Astrocyte of the spinal cord (primary cell): Measurements from ENCODE around the gene SP140.
"Not testable (repeated sequence)": the region's sequence is repeated elsewhere in the genome, so short reads cannot be mapped to it uniquely, and the experiment has no call there.

Experiments
- DNase-seq: peaks from one replicate; pipeline ENCODE4 v3.0.0; 2011; ENCODE audit warnings: low read depth, low spot score
- H3K4me3 ChIP-seq: 2 replicates; pipeline ENCODE4 v1.5.1; 2011; ENCODE audit warnings: low read depth, mild to moderate bottlenecking, low read length, moderate library complexity
- CTCF ChIP-seq: IDR thresholded peaks from 2 replicates; pipeline ENCODE4 v1.5.1; 2012; ENCODE audit warnings: low read depth, mild to moderate bottlenecking, low read length, inconsistent platforms
- in situ Hi-C: cut with HindIII; loops from 2 replicates; pipeline ENCODE4 v1.10.0; 2017; ENCODE audit warnings: low sequenced_read_pairs

SP140 gene

GRCh38 chr2:230299618-230300017 is 74.1 kb downstream of the SP140 start:
- in situ Hi-C loops: no loop called here
- DNase-seq: no peak
- TF ChIP-seq CTCF: no peak
- H3K4me3 ChIP-seq: no peak overlapping the region

GRCh38 chr2:230305416-230306275 is 80.1 kb downstream of the SP140 start:
- in situ Hi-C loops: no loop called here

GRCh38 chr2:230306474-230306873 is 80.9 kb downstream of the SP140 start:
- H3K4me3 ChIP-seq: no peak overlapping the region
- in situ Hi-C loops: no loop called here
- TF ChIP-seq CTCF: no peak
- DNase-seq: no peak

More at GRCh38 chr2:230305416-230306275, 80.1 kb downstream of the SP140 start:
- no peak for DNase-seq
- TF ChIP-seq CTCF: no peak
- H3K4me3 ChIP-seq: no peak overlapping the region

DNA sequence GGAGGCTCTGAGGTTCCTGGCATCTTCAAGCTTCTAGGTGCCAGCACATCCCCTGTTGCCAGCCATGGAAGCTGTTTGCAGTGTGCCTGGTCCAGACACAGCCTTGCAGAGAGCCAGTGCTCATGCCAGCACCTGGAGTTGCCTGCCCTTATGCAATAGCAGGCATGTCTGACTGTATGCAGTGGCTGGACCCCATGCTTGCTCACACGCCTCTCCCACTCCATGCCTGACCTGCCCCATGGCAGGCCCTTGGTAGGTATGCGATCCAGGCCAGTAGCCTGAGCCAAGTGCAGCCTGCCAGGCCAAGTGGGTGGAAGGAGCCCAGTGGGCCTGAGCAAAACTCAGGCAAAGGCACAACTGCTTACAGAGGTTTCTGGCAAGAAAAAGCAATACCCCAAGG is 81.9 kb downstream of the SP140 start:
- no peak overlapping the region for H3K4me3 ChIP-seq
- in situ Hi-C loops: no loop called here
- DNase-seq: no peak
- no peak for TF ChIP-seq CTCF

DNA sequence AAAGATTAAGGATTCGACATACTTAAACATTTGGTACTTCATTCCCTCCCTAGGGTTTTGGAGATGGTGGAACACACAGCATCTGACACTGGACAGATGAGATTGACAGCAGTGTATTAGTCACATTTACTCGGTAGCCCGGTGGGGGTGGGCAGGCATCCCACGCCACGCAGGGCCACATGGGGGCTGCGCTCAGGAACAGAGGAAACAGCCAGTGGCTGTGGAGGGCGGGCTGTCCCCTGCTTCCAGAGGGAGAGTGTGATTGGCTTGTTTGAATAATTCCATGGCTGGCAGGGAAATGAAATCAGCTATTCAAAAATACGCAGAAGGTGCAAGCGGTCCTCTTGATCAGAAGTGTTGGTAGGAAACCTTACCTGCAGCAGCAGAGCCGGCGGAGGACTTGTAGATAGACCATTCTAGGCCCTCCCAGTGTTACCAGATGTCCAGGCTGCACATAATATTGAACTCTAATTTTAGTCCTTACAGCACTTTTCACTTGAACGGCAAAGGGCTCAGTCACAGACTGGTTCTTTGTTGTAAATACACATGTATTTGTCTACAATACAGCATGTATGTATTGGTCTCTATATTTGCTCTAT is 83.0 kb downstream of the SP140 start:
- in situ Hi-C loops: no loop called here
- no peak for DNase-seq
- H3K4me3 ChIP-seq: no peak overlapping the region
- TF ChIP-seq CTCF: no peak

- in situ Hi-C loops, DNase-seq, H3K4me3 ChIP-seq: not testable (repeated sequence)
Observed at GRCh38 chr2:230310792-230311191, 85.3 kb downstream of the SP140 start.

- in situ Hi-C loops, DNase-seq, H3K4me3 ChIP-seq: not testable (repeated sequence)
Observed at GRCh38 chr2:230311634-230312033, 86.1 kb downstream of the SP140 start.
